A549 (cell line): ENCODE results near the gene UFC1. TPM values are rescaled to one million over a fixed set of nuclear protein-coding genes. Genes with fewer than 3 reads are reported as not detected.

ENCODE experiments used
- ATAC-seq, 2 experiments: fragments of 200-7000 bp in 1 of 2; fragments of >200 bp in 1 of 2; cut with Nextera tagmentation in 1 of 2; cut with Tn5 transposase in 1 of 2; 3 replicates each; pipeline versions ENCODE4 v1.8.0 to v1.9.1; 2018 to 2020; ENCODE audit warnings: mild to moderate bottlenecking in 1 of 2, moderate library complexity in 1 of 2
- CTCF ChIA-PET: fragments of 300-600 bp; sonication (Branson Sonifier 250); formaldehyde crosslinking; extraction: SDS; loops from one replicate; lab custom pipeline; 2021; ENCODE audit warnings: antibody characterized with exemption, inconsistent platforms; lab: Yijun Ruan, JAX
- POLR2A ChIA-PET: fragments of 350-600 bp; formaldehyde crosslinking; extraction: SDS; loops from one replicate; lab custom pipeline; 2021; ENCODE audit warnings: antibody characterized with exemption, inconsistent platforms; lab: Yijun Ruan, JAX
- DNase-seq, 2 experiments: peaks; one replicate each; pipeline versions ENCODE4 v3.0.0 to v3.0.0-alpha.2; 2011 to 2016; ENCODE audit warnings: low read depth in 1 of 2, low spot score in 1 of 2
- FAIRE-seq: peaks from 2 replicates; lab custom pipeline; 2011; peaks lifted over from hg19 to GRCh38; lab: Jason Lieb, UNC
- H3K27ac ChIP-seq, 2 experiments: fragments of >200 bp; sonication (Bioruptor Twin); formaldehyde crosslinking; 3 replicates each; pipeline ENCODE4 v1.5.1; 2016 to 2017
- H3K4me1 ChIP-seq: fragments of >200 bp; sonication (Bioruptor Twin); formaldehyde crosslinking; 3 replicates; pipeline ENCODE4 v1.6.1; 2016
- H3K4me2 ChIP-seq: fragments of >200 bp; sonication (Bioruptor Twin); formaldehyde crosslinking; 3 replicates; pipeline ENCODE4 v1.6.1; 2016
- H3K4me3 ChIP-seq: fragments of >200 bp; sonication (Bioruptor Twin); formaldehyde crosslinking; 3 replicates; pipeline ENCODE4 v1.5.1; 2016
- H3K9me3 ChIP-seq: fragments of >200 bp; sonication (Bioruptor Twin); formaldehyde crosslinking; 3 replicates; pipeline ENCODE4 v1.6.1; 2016
- EP300 ChIP-seq, 2 experiments: fragments of >200 bp; sonication (Bioruptor Twin); formaldehyde crosslinking; IDR thresholded peaks; 2 replicates in 1 of 2; 3 replicates in 1 of 2; pipeline ENCODE4 v1.6.1; 2016 to 2017
- FOXS1 ChIP-seq: fragments of 250-450 bp; sonication (Bioruptor Pico); IDR thresholded peaks from 2 replicates; pipeline ENCODE4 v1.5.0; 2020; ENCODE audit warnings: mild to moderate bottlenecking, moderate library complexity
- GATA3 ChIP-seq: IDR thresholded peaks from 2 replicates; pipeline ENCODE4 v1.6.1; 2012; ENCODE audit warnings: borderline replicate concordance
- HEYL ChIP-seq: fragments of 250-450 bp; sonication (Bioruptor Pico); IDR thresholded peaks from 2 replicates; pipeline ENCODE4 v1.8.0; 2021; ENCODE audit warnings: mild to moderate bottlenecking, moderate library complexity
- KDM1A ChIP-seq: fragments of 200-600 bp; sonication (generic); IDR thresholded peaks from 2 replicates; pipeline ENCODE4 v1.6.1; 2016; ENCODE audit warnings: low read depth, mild to moderate bottlenecking
- MAZ ChIP-seq: fragments of 150-350 bp; IDR thresholded peaks from 2 replicates; pipeline ENCODE4 v1.6.1; 2014; ENCODE audit warnings: antibody characterized with exemption, low read depth, low read length, borderline replicate concordance
- POLR2A ChIP-seq: IDR thresholded peaks from 2 replicates; pipeline ENCODE4 v1.6.1; 2012; ENCODE audit warnings: mild to moderate bottlenecking, low read length
- RCOR1 ChIP-seq: fragments of 150-350 bp; IDR thresholded peaks from 2 replicates; pipeline ENCODE4 v1.6.1; 2014; ENCODE audit warnings: antibody characterized with exemption, low read length, low read depth
- SMC3 ChIP-seq: fragments of >200 bp; sonication (Bioruptor Twin); formaldehyde crosslinking; IDR thresholded peaks from 3 replicates; pipeline ENCODE4 v1.6.1; 2018; ENCODE audit warnings: inconsistent platforms
- SREBF2 ChIP-seq: fragments of 450-650 bp; IDR thresholded peaks from 2 replicates; pipeline ENCODE4 v1.6.1; 2014; ENCODE audit warnings: mild to moderate bottlenecking, moderate library complexity
- ZC3H11A ChIP-seq: fragments of 450-650 bp; IDR thresholded peaks from 2 replicates; pipeline ENCODE4 v1.6.1; 2014; ENCODE audit warnings: antibody characterized with exemption, mild to moderate bottlenecking
- WGBS: methylation state at CpG from one replicate; pipeline ENCODE4 v1.1.6; 2017; ENCODE audit errors: missing lambda C conversion rate; 5-methylcytosine and 5-hydroxymethylcytosine counted together
- polyA plus RNA-seq, 4 experiments: library from polyadenylated mRNA; depleted of rRNA in 3 of 4; stranded (reverse); fragments of >200 nt; fragmentation: RNase III in 1 of 4; extraction: RNeasy Plus Mini Kit Qiagen cat#74134 plus additional on column Dnase treatment in 1 of 4; gene quantifications; 2 replicates in 3 of 4; 3 replicates in 1 of 4; pipeline ENCODE4 v1.2.3, GENCODE V29; 2011 to 2017
- TF ChIP-seq, protein P1 (sequence below): fragments of 250-450 bp; sonication (Bioruptor Pico); IDR thresholded peaks from 2 replicates; pipeline ENCODE4 v1.5.0; 2020; ENCODE audit warnings: low read depth, mild to moderate bottlenecking, moderate library complexity
- TF ChIP-seq, protein P2 (sequence below): IDR thresholded peaks from 2 replicates; pipeline ENCODE4 v1.6.1; 2012
- TF ChIP-seq, protein P3 (sequence below): fragments of >200 bp; sonication (Bioruptor Twin); formaldehyde crosslinking; IDR thresholded peaks from 3 replicates; pipeline ENCODE4 v1.6.1; 2016
- TF ChIP-seq, protein P4 (sequence below): IDR thresholded peaks from 2 replicates; pipeline ENCODE4 v1.6.1; 2012
- TF ChIP-seq, protein P5 (sequence below): fragments of >200 bp; sonication (Bioruptor Twin); formaldehyde crosslinking; IDR thresholded peaks from 3 replicates; pipeline ENCODE4 v1.5.1; 2016

The UFC1 gene
- polyA plus RNA-seq, 2 of the 4 experiments (the other 2 are of a cell fraction) = 115 to 153 TPM

DNA sequence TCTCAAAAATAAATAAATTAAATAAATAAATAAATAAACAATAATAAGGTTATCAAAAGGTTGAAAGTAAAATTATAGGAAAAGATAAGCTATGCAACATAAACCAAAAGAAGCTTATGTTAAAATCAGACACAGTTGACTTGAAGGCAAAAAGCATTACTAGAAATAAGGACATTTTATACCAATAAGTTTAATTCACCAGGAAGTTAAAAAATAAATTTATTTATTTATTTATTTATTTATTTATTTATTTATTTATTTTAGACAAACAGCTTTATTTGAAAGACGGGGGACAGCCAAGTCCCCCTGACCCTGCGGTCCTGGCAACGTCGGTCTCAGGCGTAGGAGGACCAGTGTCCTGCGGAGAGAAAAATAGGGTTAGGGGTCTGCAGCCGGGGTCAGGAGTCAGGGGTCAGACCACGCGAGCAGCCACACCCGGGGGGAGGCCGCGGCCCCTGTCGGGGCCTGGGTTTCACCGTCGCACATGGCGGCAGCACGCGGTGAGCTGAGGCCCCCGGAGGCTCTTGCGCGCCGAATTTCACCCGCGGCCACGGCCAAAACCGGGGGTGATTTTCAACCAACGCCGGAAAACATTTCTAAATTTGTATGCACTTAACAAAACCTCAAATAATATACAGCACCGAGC lies 12.9 kb upstream of the UFC1 start:
- FAIRE-seq (no peak), ATAC-seq (no peak), DNase-seq (no peak)
- TF ChIP-seq ZC3H11A (peak; percentile 40), KDM1A (no peak)
- WGBS = 96% methylated on average over 29 of the region's 29 CpGs
- POLR2A ChIA-PET = interaction anchor here (0.6 to 1.6 kb wide), 2 partner anchors 13 to 70 kb away, joined by 4 read pairs; partner anchors contain the start of gene UFC1
- CTCF ChIA-PET = interaction anchor here (0.7 to 3.5 kb wide), 12 partner anchors 9 to 306 kb away, joined by 3 to 13 read pairs (median 4); partner anchors contain the start of genes UFC1 and USF1
- no peaks in the 10 kb centered on the region for H3K4me1 ChIP-seq
- no peak overlapping the region for H3K4me3 ChIP-seq
- no peak overlapping the region for H3K27ac ChIP-seq
- H3K9me3 ChIP-seq = no peaks in the 10 kb centered on the region
- no peak overlapping the region for H3K4me2 ChIP-seq

DNA sequence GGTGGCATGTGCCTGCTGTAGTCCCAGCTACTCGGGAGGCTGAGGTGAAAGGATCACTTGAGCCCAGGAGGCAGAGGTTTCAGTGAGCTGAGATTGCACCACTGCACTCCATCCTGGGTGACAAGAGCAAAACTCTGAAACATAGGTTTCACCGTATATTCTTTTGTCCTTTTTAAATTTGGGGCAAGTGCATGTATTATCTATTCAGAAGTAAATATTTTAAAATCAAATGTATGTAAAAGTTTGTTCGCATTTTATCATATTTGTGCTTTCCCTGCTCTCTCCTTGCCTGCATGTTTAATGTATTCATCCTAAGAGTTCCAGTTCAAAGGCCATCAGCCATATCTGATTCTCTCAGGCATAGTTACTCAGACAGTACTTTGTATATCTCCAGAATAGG lies 7.9 kb upstream of the UFC1 start:
- DNase-seq (no peak), FAIRE-seq (no peak), ATAC-seq (no peak)
- CTCF ChIA-PET = interaction anchor here (0.8 to 1.6 kb wide), 2 partner anchors 9 to 20 kb away, joined by 4 to 5 read pairs; partner anchors contain the start of gene PPOX
- WGBS = 82% methylated on average over 3 of the region's 3 CpGs
- Histone ChIP-seq H3K4me1 (no peaks in the 10 kb centered on the region), H3K9me3 (no peaks in the 10 kb centered on the region), H3K27ac (no peak overlapping the region), H3K4me3 (no peak overlapping the region), H3K4me2 (no peak overlapping the region)
- POLR2A ChIA-PET = no interaction called here
- TF ChIP-seq, protein P1, sequence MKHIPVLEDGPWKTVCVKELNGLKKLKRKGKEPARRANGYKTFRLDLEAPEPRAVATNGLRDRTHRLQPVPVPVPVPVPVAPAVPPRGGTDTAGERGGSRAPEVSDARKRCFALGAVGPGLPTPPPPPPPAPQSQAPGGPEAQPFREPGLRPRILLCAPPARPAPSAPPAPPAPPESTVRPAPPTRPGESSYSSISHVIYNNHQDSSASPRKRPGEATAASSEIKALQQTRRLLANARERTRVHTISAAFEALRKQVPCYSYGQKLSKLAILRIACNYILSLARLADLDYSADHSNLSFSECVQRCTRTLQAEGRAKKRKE = no peak
- TF ChIP-seq SREBF2 = no peak
- no peak for TF ChIP-seq KDM1A
- TF ChIP-seq, protein P2, sequence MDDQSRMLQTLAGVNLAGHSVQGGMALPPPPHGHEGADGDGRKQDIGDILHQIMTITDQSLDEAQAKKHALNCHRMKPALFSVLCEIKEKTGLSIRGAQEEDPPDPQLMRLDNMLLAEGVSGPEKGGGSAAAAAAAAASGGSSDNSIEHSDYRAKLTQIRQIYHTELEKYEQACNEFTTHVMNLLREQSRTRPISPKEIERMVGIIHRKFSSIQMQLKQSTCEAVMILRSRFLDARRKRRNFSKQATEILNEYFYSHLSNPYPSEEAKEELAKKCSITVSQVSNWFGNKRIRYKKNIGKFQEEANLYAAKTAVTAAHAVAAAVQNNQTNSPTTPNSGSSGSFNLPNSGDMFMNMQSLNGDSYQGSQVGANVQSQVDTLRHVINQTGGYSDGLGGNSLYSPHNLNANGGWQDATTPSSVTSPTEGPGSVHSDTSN = no peak
- TF ChIP-seq, protein P3, sequence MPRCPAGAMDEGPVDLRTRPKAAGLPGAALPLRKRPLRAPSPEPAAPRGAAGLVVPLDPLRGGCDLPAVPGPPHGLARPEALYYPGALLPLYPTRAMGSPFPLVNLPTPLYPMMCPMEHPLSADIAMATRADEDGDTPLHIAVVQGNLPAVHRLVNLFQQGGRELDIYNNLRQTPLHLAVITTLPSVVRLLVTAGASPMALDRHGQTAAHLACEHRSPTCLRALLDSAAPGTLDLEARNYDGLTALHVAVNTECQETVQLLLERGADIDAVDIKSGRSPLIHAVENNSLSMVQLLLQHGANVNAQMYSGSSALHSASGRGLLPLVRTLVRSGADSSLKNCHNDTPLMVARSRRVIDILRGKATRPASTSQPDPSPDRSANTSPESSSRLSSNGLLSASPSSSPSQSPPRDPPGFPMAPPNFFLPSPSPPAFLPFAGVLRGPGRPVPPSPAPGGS = no peak

DNA sequence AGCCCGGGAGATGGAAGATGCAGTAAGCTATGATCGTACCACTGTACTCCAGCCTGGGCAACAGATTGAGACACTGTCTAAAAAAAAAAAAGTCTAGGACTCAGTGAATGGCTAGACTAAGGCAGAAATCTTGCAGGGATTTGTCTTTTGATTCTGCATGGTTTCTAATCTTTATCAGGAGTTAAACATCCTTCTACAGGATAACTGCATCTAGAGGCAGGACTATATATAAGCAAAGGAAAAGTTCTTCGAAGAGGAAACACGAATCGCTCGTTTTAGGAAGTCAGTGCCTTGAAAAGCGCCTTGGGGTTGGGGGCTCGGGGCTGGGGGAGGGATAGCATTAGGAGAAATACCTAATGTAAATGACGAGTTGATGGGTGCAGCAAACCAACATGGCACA lies 602 bp upstream of the UFC1 start:
- DNase-seq (no peak), ATAC-seq (no peak; a peak in 1 of 6 replicates), FAIRE-seq (no peak)
- peak overlapping the region; percentile 57 for H3K4me3 ChIP-seq
- H3K4me1 ChIP-seq = peaks cover 5% of the 10 kb centered on the region; the same call in 1 of the 3 replicates
- H3K27ac ChIP-seq = peak overlapping the region; percentile 89 to 95
- ChIA-PET POLR2A (interaction anchor here (0.9 to 2.5 kb wide), 8 partner anchors 13 to 237 kb away, joined by 3 to 30 read pairs (median 5); partner anchors contain the start of genes B4GALT3, DEDD, NDUFS2 and NIT1), CTCF (interaction anchor here (0.6 to 7.9 kb wide), 6 partner anchors 10 to 94 kb away, joined by 3 to 59 read pairs (median 4); partner anchors contain the start of gene PPOX)
- TF ChIP-seq, protein P4, sequence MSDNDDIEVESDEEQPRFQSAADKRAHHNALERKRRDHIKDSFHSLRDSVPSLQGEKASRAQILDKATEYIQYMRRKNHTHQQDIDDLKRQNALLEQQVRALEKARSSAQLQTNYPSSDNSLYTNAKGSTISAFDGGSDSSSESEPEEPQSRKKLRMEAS = no peak
- TF ChIP-seq, protein P2 = no peak
- TF ChIP-seq ZC3H11A (no peak), FOXS1 (no peak), EP300 (IDR thresholded peaks at IDR 0.05) (no peak), GATA3 (no peak), MAZ (no peak), SMC3 (no peak), POLR2A (no peak), HEYL (no peak), RCOR1 (no peak)
- TF ChIP-seq, protein P5, sequence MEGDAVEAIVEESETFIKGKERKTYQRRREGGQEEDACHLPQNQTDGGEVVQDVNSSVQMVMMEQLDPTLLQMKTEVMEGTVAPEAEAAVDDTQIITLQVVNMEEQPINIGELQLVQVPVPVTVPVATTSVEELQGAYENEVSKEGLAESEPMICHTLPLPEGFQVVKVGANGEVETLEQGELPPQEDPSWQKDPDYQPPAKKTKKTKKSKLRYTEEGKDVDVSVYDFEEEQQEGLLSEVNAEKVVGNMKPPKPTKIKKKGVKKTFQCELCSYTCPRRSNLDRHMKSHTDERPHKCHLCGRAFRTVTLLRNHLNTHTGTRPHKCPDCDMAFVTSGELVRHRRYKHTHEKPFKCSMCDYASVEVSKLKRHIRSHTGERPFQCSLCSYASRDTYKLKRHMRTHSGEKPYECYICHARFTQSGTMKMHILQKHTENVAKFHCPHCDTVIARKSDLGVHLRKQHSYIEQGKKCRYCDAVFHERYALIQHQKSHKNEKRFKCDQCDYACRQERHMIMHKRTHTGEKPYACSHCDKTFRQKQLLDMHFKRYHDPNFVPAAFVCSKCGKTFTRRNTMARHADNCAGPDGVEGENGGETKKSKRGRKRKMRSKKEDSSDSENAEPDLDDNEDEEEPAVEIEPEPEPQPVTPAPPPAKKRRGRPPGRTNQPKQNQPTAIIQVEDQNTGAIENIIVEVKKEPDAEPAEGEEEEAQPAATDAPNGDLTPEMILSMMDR = no peak
- no peaks in the 10 kb centered on the region for H3K9me3 ChIP-seq
- WGBS = 28% methylated on average over 8 of the region's 9 CpGs
- H3K4me2 ChIP-seq = peak overlapping the region; percentile 89
